ENCODE measurements around the gene SPATA21.
"Not testable (repeated sequence)": the region's sequence is repeated elsewhere in the genome, so short reads cannot be mapped to it uniquely, and the experiment has no call there.

SPATA21 gene
- 0 to 0.15 (median 0.06) reads per million in 4 donors for total RNA-seq

GRCh38 chr1:16436946-16437474 lies at the start of gene SPATA21:
SPATA21 (minus strand) TSS chr1:16437424; CDS start chr1:16431371, 6,053 bp downstream.
- DNase-seq = no peak

GRCh38 chr1:16487011-16487410 lies 49.8 kb upstream of the SPATA21 start:
- not testable (repeated sequence) for DNase-seq

DNA sequence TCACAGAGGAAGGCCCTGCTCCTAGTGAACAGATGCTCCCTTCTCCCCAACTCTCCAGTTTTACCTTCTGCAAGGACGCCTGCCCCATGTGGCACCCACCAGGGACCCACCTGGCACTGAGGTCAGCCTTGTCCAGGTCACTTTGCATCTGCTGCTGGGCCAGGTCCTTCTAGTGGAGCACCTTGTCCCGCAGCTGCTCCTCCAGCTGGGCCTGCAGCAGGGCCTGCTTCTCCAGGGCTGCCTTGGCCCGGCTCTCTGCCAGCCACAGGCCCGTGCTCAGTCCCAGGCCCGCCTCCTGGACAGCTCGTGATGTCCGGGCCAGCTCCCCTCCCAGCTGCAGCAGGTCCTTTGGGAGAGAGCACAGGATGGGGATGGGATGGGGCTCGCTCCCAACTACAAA lies 49.1 kb upstream of the SPATA21 start:
- not testable (repeated sequence) for DNase-seq

DNA sequence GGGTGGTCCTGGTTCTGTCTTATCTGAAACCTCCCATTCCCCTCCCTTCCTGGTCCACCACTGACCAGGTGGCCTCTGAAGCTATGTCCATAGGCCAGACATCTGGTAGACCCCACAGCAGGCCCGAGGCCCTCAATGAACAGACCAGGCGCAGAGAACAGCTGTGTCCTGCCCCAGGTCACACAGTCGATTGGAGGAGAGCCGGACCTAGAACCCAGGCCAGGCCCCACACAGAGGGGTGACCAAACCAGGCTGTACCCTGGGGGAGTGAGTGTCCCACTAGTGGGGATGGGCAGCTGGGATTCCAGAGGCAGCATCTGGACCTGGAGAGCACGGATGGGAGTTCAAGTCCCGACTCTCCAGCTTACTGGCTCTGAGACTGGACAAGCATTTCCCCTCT lies 47.7 kb upstream of the SPATA21 start:
- no peak for DNase-seq

- no peak for DNase-seq
These were observed 47.2 kb upstream of the SPATA21 start for GRCh38 chr1:16484501-16484835.

DNA sequence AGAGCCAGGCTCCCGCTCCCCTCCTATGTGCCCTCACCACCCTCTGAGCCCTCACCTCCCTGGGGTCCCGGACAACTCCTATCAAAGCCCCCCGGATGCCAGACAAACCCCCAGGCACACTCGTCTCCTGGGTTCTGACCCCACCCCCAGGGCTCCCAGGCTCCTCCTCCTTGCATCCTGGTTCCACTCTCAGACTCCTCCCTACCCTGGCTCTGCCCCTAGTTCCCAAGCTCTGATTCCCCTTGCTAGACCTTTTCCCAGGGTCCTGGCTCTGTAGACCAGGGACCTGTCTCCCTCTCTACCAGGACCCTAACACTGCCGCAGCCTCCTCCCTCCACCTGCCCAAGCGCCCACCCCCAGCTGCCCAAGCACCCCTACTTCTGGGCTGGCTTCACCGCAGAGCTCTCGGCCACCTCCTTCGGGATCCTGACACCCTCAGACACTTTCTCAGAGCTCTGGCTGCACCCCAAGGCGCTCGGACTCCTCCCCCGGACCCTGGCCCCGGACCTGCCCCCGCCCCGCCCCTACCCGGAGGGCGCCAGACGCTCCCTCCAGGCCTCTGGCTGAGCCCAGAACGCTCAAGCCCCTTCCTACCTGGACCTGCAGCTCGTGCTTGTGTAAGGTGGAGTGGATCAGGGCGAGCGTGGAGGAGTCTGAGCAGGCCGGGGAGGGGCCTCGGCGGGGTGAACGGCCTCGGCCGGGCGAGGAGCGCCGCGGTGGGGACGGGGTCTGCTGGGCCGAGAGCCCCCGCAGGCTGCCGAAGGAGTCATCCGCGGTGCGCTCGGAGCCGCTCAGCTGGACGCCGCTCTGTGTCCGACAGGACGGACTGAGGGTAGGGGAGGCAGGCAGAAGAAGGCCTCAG lies 46.6 kb upstream of the SPATA21 start:
- DNase-seq = not testable (repeated sequence)

DNA sequence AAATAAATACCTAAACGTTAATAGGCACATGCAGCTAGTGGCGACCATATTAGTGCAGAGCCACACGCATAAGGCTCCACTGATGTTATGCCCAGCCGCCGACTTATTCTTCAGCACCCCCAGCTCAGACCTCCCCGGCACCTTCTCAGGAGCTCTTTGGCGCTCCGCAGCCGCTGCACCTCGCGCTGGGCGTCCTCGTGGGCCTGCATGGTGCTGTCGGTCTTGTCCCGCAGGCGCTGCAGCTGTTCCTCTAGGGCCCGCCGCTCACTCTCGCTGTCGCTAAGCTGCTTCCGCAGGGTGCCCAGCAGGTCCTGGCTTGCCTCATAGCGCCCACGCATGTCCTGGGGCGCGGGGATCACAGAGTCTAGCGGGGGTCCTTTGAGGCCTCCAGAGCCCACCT lies 45.9 kb upstream of the SPATA21 start:
- DNase-seq = not testable (repeated sequence)

DNA sequence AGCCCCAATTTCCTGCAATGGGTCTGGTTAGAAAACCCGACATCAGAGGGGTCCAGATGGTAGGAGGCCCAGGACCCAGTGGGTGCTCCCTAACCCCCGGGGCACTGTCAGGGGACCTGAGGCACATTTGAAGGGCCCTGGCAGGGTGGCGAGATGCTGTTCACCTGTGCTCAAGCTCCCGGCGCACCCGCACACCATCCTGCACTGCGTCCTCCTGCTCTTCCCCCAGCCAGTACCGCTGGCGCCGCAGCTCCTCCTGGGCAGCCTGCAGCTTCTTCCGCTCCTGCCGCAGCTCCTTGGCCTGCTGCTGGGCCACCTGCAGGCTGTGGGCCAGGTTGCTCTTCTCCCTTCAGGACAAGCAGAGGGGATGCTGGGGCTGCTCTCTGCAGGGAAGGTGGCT lies 40.9 kb upstream of the SPATA21 start:
- DNase-seq = no peak

- DNase-seq = not testable (repeated sequence)
These were observed 38.8 kb upstream of the SPATA21 start for GRCh38 chr1:16475771-16476770.

DNA sequence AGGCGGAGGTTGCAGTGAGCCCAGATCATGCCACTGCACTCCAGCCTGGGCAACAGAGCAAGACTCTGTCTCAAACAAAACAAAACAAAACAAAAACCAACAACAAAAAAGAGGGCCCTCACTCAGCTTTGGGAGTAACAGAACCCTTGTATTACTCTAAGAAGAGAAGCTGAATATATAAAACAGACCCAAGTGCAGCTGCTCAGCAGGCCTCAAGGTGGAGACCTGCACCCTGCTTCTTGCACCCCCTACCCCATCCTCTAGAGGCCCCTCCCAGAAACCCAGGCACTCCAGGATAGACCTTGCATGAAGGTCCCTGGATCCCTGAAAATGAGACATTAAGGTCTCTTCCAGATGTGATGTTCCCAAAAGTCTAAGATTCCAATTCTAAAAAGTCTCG lies 37.7 kb upstream of the SPATA21 start:
- DNase-seq = not testable (repeated sequence)

- DNase-seq = no peak
These were observed 37.1 kb upstream of the SPATA21 start for GRCh38 chr1:16474166-16474800.

DNA sequence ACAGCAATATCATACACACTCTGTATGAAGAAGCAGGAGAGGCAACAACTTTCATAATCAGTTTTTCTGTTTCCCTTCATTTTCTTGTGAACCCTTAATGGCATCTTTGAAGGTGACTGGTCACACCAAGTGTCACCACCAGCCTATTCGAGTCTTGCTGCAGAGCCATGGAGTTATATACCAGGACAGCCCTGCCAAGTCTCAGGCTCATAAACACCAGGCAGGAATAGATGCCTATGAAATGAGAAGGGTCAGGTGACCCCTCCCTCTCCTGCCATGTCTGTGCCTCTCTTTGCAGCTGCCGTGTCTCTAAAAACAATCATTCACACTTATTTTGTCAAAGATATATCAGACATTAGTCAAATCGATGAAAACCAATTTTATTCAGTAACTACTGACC lies 31.3 kb upstream of the SPATA21 start:
- DNase-seq = no peak

GRCh38 chr1:16464917-16465625 lies 27.8 kb upstream of the SPATA21 start:
- no peak for DNase-seq

GRCh38 chr1:16462773-16463330 lies 25.6 kb upstream of the SPATA21 start:
- DNase-seq = no peak

DNA sequence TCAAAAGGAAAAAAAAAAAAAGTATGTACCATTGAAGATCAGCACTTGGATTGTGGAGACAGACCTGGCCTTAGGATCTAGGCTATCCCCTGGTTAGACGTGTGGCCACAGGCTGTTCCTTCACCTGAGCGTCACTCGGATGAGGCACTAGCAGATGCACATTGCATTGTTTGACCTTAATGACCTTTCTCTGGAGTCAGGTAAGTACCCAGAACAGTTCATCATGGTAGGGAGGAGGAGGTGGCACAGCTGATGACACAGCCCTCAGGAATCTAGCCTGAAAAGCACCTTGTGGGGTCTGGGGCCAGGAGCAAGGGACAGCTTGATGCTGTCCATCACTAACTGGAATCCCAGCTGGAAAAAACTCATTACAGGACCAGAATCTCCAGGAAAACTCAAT lies 24.5 kb upstream of the SPATA21 start:
- DNase-seq = no peak

DNA sequence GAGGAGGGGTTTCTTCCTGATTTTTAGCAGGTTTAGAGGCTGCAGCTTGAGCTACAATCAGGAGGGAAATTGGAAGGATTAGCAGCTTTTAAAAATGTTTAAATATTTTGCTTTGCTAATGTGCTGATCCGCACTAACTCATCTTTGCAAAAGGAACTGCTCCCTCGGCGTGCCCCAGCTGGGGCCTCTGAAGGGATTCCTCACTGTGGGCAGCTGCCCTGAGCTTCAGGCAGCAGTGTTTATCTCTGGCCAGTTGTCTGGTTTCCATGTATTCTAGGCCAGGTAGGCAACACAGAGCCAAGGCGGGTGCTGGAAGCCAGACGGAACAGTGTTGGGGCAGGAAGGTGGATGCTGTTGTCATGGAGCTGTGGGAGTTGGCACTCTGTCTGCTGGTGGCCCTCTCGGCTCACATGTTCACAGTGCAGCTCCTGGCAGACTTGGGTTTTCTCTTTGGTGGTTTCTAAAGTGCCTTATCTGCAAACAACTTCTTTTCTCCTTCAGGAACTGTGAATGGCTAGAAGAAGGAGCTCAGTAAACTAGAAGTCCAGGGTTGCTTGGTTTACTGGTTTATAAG lies 22.2 kb upstream of the SPATA21 start:
- no peak for DNase-seq

DNA sequence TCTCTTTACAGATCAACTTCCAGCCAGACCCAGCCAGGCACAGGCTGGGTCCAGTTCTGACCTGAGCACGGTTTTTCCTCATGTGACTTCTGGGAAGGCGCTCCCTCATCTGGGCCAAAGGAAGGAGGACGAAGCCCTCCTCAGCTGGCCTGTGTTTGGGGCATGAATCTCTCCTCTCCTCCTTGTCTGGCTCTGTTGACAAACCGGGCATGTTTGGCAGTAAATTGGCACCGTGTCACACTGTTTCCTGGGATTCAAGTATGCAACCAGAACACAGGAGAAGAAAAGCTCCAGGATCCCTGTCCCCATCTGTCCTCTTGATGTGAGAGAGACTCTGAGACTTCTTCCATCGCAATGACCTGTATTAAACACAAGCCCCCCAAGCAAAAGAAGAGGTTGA lies 21.6 kb upstream of the SPATA21 start:
- DNase-seq = no peak

GRCh38 chr1:16456151-16456550 lies 18.9 kb upstream of the SPATA21 start:
- DNase-seq = not testable (repeated sequence)

DNA sequence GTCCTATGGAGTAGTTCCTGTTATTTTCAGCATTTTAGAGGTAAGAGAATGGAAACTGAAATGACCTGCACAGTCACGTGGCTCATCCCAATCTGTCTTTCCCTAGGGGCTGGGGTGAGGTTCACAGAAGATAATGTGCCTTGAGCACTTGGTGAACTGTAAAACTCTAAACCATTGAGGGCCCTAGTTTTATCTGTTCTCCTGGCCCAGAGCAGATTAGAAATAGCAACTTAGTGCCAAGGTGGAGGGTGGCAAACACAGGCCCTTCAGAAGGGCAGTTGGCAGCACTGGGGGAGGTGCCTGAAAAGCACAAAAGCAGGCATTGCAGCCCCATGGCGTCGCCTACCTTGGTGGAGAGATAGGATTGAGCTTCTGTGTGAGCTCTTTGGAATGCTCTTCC lies 17.7 kb upstream of the SPATA21 start:
- not testable (repeated sequence) for DNase-seq

GRCh38 chr1:16451841-16452528 lies 14.8 kb upstream of the SPATA21 start:
- DNase-seq = no peak
